Psoas muscle (tissue), 8 donors: Measurements from ENCODE around the gene PXK. TPM values are rescaled to one million over a fixed set of nuclear protein-coding genes. Genes with fewer than 3 reads are reported as not detected.
A peak's percentile ranks its signal among the peaks of the same experiment; 100 is the strongest.

ENCODE experiments used
- ATAC-seq, 4 donors: fragments of 200-7000 bp; cut with Tn5 transposase; one replicate each; pipeline ENCODE4 v1.9.1; 2020; ENCODE audit warnings: moderate library complexity in 3 of 4, mild to moderate bottlenecking in 2 of 4
- DNase-seq, 2 donors: peaks; one replicate each; pipeline ENCODE4 v3.0.0-alpha.2; 2020
- H3K27ac ChIP-seq: fragments of 200-600 bp; one replicate; pipeline ENCODE4 v1.8.0; 2022
- H3K27me3 ChIP-seq, 3 donors: fragments of 200-600 bp in 1 of 3; one replicate each; pipeline versions ENCODE4 v1.6.1 to v1.8.0; 2013 to 2022; ENCODE audit warnings: low read length in 2 of 3, mild to moderate bottlenecking in 2 of 3, moderate library complexity in 1 of 3; ENCODE audit not compliant: insufficient read depth in 3 of 3
- H3K36me3 ChIP-seq, 2 donors: fragments of 200-600 bp in 1 of 2; one replicate each; pipeline versions ENCODE4 v1.6.1 to v1.8.0; 2013 to 2022; ENCODE audit warnings: low read depth in 1 of 2, mild to moderate bottlenecking in 1 of 2, moderate library complexity in 1 of 2; ENCODE audit not compliant: insufficient read depth in 1 of 2
- H3K4me1 ChIP-seq: fragments of 200-600 bp; one replicate; pipeline ENCODE4 v1.8.0; 2022
- H3K4me3 ChIP-seq: fragments of 200-600 bp; one replicate; pipeline ENCODE4 v1.8.0; 2022; ENCODE audit warnings: mild to moderate bottlenecking
- H3K9me3 ChIP-seq: fragments of 200-600 bp; one replicate; pipeline ENCODE4 v1.8.0; 2022
- WGBS, 3 donors: extraction: QIAGEN DNeasy Blood & Tissue Kit; methylation state at CpG; one replicate each; pipeline versions ENCODE4 v1.1.6 to v1.1.7; 2013; 5-methylcytosine and 5-hydroxymethylcytosine counted together
- intact Hi-C, 2 donors: fragments of 100-400 bp; cut with DNase I; formaldehyde crosslinking; loops; one replicate each; pipeline versions ENCODE4 v1.11.0 to v1.14.2; 2022
- polyA plus RNA-seq, 3 donors: library from polyadenylated mRNA; stranded (reverse); fragments of 200-250 nt; gene quantifications; one replicate each; pipeline ENCODE4 v1.2.3, GENCODE V29; 2013
- total RNA-seq, 4 donors: library from RNA; stranded (reverse); fragmentation: NEBNext Ultra II Directional in 2 of 4; extraction: Animal tissue kit (Norgen Biotek cat#: 25700) in 2 of 4; gene quantifications; one replicate each; pipeline versions ENCODE4 v1.2.1 to v1.2.4, GENCODE V29; 2021 to 2023
- TF ChIP-seq, protein P1 (sequence below): fragments of 200-600 bp; IDR thresholded peaks from one replicate; pipeline ENCODE4 v1.8.0; 2022; ENCODE audit warnings: antibody characterized with exemption
- donor health status: healthy with polysubstance abuse.
- donor health status: DM: no; HTN: no; CAD: no; lungs with moderate emphysema.
- donor health status: Bipolar disorder and iron deficiency.
- donor health status: healthy.
- donor health status: DM: yes; HTN: yes; CAD: no.
- donor health status: DM: no; HTN: no; CAD: no.
- donor health status: DM: no; HTN: no; CAD: no.
- donor health status: DM: yes; HTN: yes; CAD: no.

Gene PXK
- total and polyA plus RNA-seq, 7 donors = 3.4 to 17.5 (median 15.5) TPM

DNA sequence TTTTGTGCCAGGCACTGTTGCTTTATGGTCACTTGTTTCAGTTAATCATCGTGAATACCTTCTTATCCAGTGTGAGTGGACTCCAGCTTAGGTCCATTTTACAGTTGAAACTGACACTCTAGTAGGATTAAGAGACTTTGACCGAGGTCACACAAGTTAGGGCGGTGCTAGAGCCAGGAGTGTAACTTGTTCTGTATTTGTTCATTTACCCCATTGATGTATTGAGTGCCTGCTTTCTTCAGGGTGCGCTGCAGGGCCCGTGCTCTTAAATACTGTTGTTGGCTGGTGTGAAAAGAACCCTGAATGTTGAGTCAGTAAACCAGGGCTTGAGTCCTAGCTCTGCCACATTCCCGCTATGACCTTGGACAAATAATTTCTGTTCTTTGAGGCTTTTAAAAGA, 85.5 kb downstream of the PXK start:
- intact Hi-C loops = loop anchor here in 1 of 2 donors (10.0 kb wide), 1 partner anchor 233 kb away; no protein-coding TSS in a partner anchor
- Histone ChIP-seq H3K9me3 (no peaks in the 10 kb centered on the region), H3K36me3 (peaks cover 6 to 49% of the 10 kb centered on the region in 2 donors), H3K27me3 (no peaks in the 10 kb centered on the region), H3K27ac (no peak overlapping the region), H3K4me3 (no peak overlapping the region), H3K4me1 (no peaks in the 10 kb centered on the region)
- DNase-seq = no peak
- TF ChIP-seq, protein P1, sequence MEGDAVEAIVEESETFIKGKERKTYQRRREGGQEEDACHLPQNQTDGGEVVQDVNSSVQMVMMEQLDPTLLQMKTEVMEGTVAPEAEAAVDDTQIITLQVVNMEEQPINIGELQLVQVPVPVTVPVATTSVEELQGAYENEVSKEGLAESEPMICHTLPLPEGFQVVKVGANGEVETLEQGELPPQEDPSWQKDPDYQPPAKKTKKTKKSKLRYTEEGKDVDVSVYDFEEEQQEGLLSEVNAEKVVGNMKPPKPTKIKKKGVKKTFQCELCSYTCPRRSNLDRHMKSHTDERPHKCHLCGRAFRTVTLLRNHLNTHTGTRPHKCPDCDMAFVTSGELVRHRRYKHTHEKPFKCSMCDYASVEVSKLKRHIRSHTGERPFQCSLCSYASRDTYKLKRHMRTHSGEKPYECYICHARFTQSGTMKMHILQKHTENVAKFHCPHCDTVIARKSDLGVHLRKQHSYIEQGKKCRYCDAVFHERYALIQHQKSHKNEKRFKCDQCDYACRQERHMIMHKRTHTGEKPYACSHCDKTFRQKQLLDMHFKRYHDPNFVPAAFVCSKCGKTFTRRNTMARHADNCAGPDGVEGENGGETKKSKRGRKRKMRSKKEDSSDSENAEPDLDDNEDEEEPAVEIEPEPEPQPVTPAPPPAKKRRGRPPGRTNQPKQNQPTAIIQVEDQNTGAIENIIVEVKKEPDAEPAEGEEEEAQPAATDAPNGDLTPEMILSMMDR = no peak
- WGBS, 3 donors = 54 to 72% (median 64%) methylated on average over 6 of the region's 6 CpGs
- ATAC-seq = no peak

DNA sequence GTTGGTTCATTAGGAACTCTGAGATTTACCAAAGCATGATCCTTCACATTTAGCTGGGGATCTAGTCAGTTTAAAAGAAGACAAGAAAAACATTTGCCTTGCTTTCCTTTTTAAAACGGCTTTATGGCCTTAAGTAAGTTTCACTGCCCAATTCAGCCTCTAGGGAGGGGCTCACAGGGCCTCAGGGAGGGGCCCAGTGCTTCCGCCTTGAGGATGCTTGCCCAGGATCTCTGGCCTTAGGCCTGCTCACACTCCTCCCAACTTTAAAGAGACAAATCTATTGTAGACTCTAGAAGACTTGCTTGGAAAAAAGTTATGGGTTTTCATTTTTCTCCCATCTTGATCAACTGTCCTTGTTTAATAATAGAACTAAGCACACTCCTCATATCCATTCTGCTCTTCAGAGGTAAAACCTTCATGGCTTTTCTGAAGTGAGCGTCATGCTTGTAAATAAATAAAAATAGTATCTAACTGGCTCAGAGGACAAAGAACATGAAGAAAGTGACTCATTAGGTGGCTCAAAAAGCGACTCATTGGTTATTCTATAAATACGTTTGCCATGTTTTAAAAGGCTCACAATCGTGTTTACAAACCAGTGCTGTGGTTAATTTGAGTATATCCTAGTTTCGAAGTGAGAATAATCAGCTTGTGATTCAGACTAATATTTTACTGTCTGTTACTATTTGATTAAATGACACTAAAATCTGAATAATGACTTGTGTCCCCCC, 87.3 kb downstream of the PXK start:
- Histone ChIP-seq H3K9me3 (no peaks in the 10 kb centered on the region), H3K4me3 (no peak overlapping the region), H3K27me3 (no peaks in the 10 kb centered on the region), H3K4me1 (no peaks in the 10 kb centered on the region), H3K27ac (peak overlapping the region; percentile 36), H3K36me3 (peaks cover 8 to 65% of the 10 kb centered on the region in 2 donors)
- TF ChIP-seq, protein P1 = no peak
- WGBS, 3 donors = 66 to 69% (median 67%) methylated on average over 7 of the region's 7 CpGs
- DNase-seq (peak; percentile 56 to 79), ATAC-seq (peak in 3 of 4 donors; percentile 60 to 70 (median 61))
- intact Hi-C loops = loop anchor here in 1 of 2 donors (10.0 kb wide), 1 partner anchor 235 kb away; no protein-coding TSS in a partner anchor

DNA sequence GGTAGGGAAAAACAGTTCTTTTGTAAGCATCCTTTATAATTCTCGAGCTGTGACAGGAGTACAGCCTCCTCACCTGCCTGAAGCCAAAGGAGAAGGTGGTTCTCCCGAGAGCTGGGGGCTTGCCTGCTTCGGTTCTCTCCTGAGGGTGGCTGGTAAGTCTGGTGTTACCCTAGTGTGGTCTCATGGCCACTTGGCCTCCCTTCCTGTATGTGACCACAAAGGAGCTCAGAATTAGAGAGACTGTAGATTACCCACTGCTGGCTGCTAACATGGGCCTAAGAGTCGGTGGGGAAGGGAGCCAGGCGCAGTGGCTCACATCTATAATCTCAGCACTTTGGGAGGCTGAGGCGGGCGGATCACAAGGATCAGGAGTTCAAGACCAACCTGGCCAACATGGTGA, 88.3 kb downstream of the PXK start:
- Histone ChIP-seq H3K27me3 (no peaks in the 10 kb centered on the region), H3K9me3 (no peaks in the 10 kb centered on the region), H3K4me1 (no peaks in the 10 kb centered on the region), H3K4me3 (no peak overlapping the region), H3K36me3 (peaks cover 8 to 72% of the 10 kb centered on the region in 2 donors), H3K27ac (no peak overlapping the region)
- DNase-seq (no peak), ATAC-seq (no peak)
- intact Hi-C loops = no loop called here
- TF ChIP-seq, protein P1 = no peak
- 65 to 84% (median 83%) methylated on average over 6 to 7 of the region's 7 CpGs for WGBS, 3 donors

DNA sequence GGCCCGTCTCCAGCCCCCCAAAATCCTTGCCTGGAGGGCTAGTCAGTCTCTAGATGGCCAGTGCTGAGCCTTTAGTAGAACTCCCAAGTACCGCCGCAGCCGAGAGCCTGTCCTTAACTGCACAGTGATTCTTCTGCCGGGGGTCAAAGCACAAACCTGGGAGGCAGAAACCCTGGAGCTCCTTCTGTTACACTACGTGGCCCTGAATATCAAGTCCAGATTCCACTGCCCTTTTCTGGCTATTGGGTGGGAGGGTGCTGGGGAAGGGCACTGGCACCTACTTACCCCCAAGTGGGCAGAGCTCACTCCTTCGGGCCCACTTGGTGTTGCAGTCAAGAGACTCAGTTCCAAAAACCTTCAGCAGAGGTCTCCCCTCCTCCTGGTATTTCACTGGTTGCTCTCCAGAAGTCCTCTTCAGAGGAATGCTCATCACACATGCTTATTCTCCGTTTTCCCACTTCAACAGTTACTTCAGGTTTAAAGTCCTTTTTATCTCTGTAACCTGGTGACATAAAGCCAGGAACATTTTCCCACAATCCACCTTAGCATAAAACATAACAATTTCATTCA, 90.1 kb downstream of the PXK start:
- peaks cover 8 to 78% of the 10 kb centered on the region in 2 donors for H3K36me3 ChIP-seq
- TF ChIP-seq, protein P1 = peak; percentile 10
- no peak overlapping the region for H3K27ac ChIP-seq
- DNase-seq (no peak), ATAC-seq (no peak)
- no peaks in the 10 kb centered on the region for H3K27me3 ChIP-seq
- H3K4me3 ChIP-seq = no peak overlapping the region
- 73 to 76% (median 74%) methylated on average over 8 of the region's 8 CpGs for WGBS, 3 donors
- no peaks in the 10 kb centered on the region for H3K9me3 ChIP-seq
- intact Hi-C loops = no loop called here
- H3K4me1 ChIP-seq = no peaks in the 10 kb centered on the region
